Measurements from ENCODE around the gene ZNF565. TPM values are rescaled to one million over a fixed set of nuclear protein-coding genes. Genes with fewer than 3 reads are reported as not detected.
"Not testable (repeated sequence)": the region's sequence is repeated elsewhere in the genome, so short reads cannot be mapped to it uniquely, and the experiment has no call there.

The ZNF565 gene
- total RNA-seq, 4 donors from 2014 or later, result 7.2 to 13.1 (median 7.4) TPM

DNA sequence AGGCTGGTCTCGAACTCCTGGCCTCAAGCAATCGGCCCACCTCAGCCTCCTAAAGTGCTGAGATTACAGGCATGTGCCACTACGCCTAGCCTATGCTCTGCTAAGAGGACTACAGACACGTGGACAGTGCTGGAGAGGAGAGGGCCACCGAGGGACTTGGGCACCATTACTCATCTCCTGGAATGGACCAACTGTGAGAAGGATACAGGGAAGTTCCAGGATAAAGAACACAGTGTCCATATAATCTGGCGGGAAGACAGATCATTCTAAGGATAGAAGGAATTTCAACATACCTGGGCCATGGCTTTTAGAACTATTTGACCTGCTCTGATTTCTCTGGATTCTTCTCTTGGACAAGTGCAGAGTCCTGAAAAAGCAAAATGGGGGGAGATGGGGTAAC, 12.8 kb downstream of the ZNF565 start:
- no peaks in the 10 kb centered on the region for H3K4me1 ChIP-seq
- intact Hi-C loops (cut with DNase I), result no loop called here
- 95 to 99% methylated on average over 6 of the region's 6 CpGs for WGBS, 2 donors
- H3K36me3 ChIP-seq, result no peaks in the 10 kb centered on the region
- no peak overlapping the region for H3K4me3 ChIP-seq (replicated peaks in 1 of 3)
- TF ChIP-seq, protein P1, sequence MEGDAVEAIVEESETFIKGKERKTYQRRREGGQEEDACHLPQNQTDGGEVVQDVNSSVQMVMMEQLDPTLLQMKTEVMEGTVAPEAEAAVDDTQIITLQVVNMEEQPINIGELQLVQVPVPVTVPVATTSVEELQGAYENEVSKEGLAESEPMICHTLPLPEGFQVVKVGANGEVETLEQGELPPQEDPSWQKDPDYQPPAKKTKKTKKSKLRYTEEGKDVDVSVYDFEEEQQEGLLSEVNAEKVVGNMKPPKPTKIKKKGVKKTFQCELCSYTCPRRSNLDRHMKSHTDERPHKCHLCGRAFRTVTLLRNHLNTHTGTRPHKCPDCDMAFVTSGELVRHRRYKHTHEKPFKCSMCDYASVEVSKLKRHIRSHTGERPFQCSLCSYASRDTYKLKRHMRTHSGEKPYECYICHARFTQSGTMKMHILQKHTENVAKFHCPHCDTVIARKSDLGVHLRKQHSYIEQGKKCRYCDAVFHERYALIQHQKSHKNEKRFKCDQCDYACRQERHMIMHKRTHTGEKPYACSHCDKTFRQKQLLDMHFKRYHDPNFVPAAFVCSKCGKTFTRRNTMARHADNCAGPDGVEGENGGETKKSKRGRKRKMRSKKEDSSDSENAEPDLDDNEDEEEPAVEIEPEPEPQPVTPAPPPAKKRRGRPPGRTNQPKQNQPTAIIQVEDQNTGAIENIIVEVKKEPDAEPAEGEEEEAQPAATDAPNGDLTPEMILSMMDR (IDR thresholded peaks at IDR 0.05), result no peak
- no peak for TF ChIP-seq POLR2A (IDR thresholded peaks at IDR 0.05)
- H3K27me3 ChIP-seq, result no peaks in the 10 kb centered on the region
- H3K27ac ChIP-seq, result no peak overlapping the region
- no peak for DNase-seq
- no peaks in the 10 kb centered on the region for H3K9me3 ChIP-seq

DNA sequence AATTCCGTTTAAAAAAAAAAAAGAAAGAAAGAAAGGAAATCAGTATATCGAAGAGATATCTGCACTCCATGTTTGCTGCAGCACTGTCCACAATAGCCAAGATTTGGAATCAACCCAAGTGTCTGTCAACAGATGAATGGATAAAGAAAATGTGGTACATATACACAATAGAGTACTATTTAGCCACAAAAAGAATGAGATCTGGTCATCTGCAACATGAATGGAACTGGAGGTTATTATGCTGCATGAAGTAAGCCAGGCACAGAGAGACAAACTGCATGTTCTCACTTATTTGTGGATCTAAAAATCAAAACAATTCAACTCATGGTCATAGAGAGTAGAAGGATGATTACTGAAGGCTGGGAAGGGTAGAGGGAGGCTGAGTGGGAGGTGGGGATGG, 16.3 kb downstream of the ZNF565 start:
- Histone ChIP-seq H3K4me3 (replicated peaks in 1 of 3) (no peak overlapping the region), H3K36me3 (peaks cover 12 to 13% of the 10 kb centered on the region in 2 donors), H3K27ac (no peak overlapping the region), H3K9me3 (no peaks in the 10 kb centered on the region), H3K27me3 (no peaks in the 10 kb centered on the region), H3K4me1 (no peaks in the 10 kb centered on the region)
- intact Hi-C loops (cut with DNase I), result no loop called here
- TF ChIP-seq POLR2A (IDR thresholded peaks at IDR 0.05), result no peak
- TF ChIP-seq, protein P1 (IDR thresholded peaks at IDR 0.05), result no peak
- 85 to 100% methylated on average over 2 of the region's 2 CpGs for WGBS, 2 donors
- no peak for DNase-seq

DNA sequence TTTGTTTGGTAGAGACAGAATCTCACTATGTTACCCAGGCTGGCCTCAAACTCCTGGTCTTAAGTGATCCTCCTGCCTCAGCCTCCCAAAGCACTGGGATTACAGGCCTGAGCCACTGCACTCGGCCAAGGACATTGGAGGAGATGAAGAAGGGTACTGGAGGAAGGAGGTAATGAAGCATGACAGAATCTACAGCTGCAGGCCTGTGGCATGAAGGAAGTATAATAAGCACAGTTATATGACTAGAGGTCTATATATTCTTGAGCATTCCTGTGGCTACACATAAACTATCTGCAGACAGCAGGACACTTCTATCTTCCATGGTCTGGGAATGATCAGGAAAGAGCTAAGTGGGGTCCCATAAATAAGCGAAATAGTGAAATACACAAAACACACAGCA, 18.2 kb downstream of the ZNF565 start:
- Histone ChIP-seq H3K4me3 (replicated peaks in 1 of 3) (no peak overlapping the region), H3K36me3 (peaks cover 12 to 13% of the 10 kb centered on the region in 2 donors), H3K4me1 (no peaks in the 10 kb centered on the region), H3K27me3 (no peaks in the 10 kb centered on the region), H3K27ac (no peak overlapping the region), H3K9me3 (no peaks in the 10 kb centered on the region)
- DNase-seq, result no peak
- TF ChIP-seq, protein P1 (IDR thresholded peaks at IDR 0.05), result no peak
- no peak for TF ChIP-seq POLR2A (IDR thresholded peaks at IDR 0.05)
- WGBS, 2 donors, result 92% methylated on average over 2 of the region's 2 CpGs
- intact Hi-C loops (cut with DNase I), result no loop called here

DNA sequence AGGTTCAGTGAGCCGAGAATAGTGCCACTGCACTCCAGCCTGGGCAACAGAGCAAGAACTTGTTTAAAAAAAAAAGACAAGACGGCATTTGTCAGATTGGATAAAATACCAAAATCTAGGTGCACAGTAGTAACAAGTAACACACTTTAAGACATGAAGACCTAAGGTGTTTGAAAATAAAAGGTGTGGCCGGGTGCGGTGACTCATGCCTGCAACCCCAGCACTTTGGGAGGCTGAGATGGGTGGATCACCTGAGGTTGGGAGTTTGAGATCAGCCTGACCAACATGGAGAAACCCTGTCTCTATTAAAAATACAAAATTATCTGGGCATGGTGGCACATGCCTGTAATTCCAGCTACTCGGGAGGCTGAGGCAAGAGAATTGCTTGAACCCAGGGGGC, 27.7 kb downstream of the ZNF565 start:
- WGBS, 2 donors, result 94 to 95% methylated on average over 5 of the region's 5 CpGs
- DNase-seq, result not testable (repeated sequence)

DNA sequence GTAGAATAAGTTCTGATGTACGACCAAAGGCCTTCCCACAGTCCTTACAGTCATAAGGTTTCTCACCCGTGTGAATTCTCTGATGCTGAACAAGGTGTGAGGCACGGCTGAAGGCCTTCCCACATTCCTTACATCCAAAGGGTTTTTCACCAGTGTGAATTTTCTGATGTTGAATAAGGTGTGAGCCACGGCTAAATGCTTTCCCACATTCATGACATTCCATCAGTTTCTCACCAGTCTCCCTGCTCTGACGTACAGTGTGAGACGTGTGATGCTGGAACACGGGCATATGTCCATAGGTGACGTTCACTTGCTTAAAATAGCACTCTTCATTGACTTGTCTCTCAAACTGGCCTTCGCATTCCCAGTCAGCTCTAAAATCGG, 31.2 kb downstream of the ZNF565 start:
- no peak overlapping the region for H3K27ac ChIP-seq
- no peaks in the 10 kb centered on the region for H3K9me3 ChIP-seq
- no peaks in the 10 kb centered on the region for H3K27me3 ChIP-seq
- intact Hi-C loops (cut with DNase I), result no loop called here
- no peak for DNase-seq
- no peak overlapping the region for H3K4me3 ChIP-seq (replicated peaks in 1 of 3)
- peaks cover 10 to 14% of the 10 kb centered on the region in 2 donors for H3K36me3 ChIP-seq
- H3K4me1 ChIP-seq, result no peaks in the 10 kb centered on the region
- no peak for TF ChIP-seq POLR2A (IDR thresholded peaks at IDR 0.05)
- TF ChIP-seq, protein P1 (IDR thresholded peaks at IDR 0.05), result no peak
- 88 to 90% methylated on average over 10 of the region's 10 CpGs for WGBS, 2 donors

More for the DNA sequence above, 27.7 kb downstream of the ZNF565 start:
- H3K4me3 ChIP-seq (replicated peaks in 1 of 3); H3K9me3 ChIP-seq; intact Hi-C loops (cut with DNase I); H3K27ac ChIP-seq; H3K4me1 ChIP-seq; H3K27me3 ChIP-seq: not testable (repeated sequence)
- H3K36me3 ChIP-seq, result peaks cover 10 to 14% of the 10 kb centered on the region in 2 donors

Measured in thyroid gland (tissue), 4 donors.